SK-N-SH (cell line): Measurements from ENCODE around the gene HIPK3.

Experiments
- EP300 ChIP-seq, 2 experiments: IDR thresholded peaks; 2 replicates each; pipeline versions ENCODE4 v1.4.0 to v1.6.1; 2012; ENCODE audit warnings: borderline replicate concordance in 1 of 2, low read depth in 1 of 2, low read length in 1 of 2
- GATA2 ChIP-seq: sonication (generic); formaldehyde crosslinking; IDR thresholded peaks from 2 replicates; pipeline ENCODE4 v1.5.0; 2020; ENCODE audit warnings: mild to moderate bottlenecking, missing genetic modification reagents
- TF ChIP-seq, protein P1 (sequence below): IDR thresholded peaks from 2 replicates; pipeline ENCODE4; 2012

DNA sequence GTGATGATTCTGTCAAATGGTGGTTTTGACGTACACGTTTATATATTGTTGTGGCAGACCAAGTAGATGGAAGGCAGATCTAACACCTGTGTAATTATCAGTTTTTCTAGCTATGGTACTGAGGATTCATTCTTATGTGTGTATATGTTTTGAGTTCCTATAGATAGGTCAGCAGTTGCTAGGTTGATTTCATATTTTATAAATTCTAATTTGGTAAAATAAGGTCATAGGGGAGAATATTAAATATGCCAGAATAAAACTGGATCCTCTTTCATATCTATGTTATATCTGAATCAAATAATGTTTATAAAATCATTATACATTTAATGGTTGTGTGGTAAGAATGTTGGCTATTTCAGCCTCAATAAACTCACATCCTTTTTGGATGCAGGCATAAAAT is 27.6 kb downstream of the HIPK3 start:
- no peak for TF ChIP-seq GATA2
- TF ChIP-seq, protein P1, sequence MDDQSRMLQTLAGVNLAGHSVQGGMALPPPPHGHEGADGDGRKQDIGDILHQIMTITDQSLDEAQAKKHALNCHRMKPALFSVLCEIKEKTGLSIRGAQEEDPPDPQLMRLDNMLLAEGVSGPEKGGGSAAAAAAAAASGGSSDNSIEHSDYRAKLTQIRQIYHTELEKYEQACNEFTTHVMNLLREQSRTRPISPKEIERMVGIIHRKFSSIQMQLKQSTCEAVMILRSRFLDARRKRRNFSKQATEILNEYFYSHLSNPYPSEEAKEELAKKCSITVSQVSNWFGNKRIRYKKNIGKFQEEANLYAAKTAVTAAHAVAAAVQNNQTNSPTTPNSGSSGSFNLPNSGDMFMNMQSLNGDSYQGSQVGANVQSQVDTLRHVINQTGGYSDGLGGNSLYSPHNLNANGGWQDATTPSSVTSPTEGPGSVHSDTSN, result no peak
- TF ChIP-seq EP300 (IDR thresholded peaks at IDR 0.05; ENCODE audit: borderline replicate concordance in 1 of 2, low read depth in 1 of 2, low read length in 1 of 2), result no peak
